ENCODE measurements around the gene RNF207.
A peak's percentile ranks its signal among the peaks of the same experiment; 100 is the strongest.

The RNF207 gene

DNA sequence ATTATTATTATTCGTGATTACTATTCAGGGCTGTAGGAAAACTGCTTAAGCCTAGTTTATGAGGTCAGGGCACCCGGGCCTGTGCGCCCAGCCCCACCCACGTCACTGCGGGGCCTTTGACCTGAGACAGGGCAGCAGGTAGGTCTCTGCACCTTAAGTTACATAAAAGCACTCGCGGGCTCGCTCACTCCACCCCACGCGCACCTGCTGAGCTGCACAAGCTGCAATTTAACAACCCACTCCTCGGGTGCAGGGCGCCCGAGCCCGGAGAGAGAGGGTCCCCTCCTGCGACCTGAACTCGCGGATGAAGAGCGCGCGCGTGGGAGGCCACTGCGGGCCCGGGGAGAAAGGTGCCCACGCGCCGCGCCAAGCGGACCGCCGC is 29.4 kb downstream of the RNF207 start:
- TF ChIP-seq, protein P1, sequence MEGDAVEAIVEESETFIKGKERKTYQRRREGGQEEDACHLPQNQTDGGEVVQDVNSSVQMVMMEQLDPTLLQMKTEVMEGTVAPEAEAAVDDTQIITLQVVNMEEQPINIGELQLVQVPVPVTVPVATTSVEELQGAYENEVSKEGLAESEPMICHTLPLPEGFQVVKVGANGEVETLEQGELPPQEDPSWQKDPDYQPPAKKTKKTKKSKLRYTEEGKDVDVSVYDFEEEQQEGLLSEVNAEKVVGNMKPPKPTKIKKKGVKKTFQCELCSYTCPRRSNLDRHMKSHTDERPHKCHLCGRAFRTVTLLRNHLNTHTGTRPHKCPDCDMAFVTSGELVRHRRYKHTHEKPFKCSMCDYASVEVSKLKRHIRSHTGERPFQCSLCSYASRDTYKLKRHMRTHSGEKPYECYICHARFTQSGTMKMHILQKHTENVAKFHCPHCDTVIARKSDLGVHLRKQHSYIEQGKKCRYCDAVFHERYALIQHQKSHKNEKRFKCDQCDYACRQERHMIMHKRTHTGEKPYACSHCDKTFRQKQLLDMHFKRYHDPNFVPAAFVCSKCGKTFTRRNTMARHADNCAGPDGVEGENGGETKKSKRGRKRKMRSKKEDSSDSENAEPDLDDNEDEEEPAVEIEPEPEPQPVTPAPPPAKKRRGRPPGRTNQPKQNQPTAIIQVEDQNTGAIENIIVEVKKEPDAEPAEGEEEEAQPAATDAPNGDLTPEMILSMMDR (conservative IDR thresholded peaks at IDR 0.05; ENCODE audit: low read depth), result no peak
- CTCF ChIA-PET, result interaction anchor here (0.6 to 1.9 kb wide), 5 partner anchors 11 to 184 kb away, joined by 3 to 6 read pairs (median 4); partner anchors contain the start of gene HES2
- DNase-seq (ENCODE audit: low spot score), result no peak
- peak overlapping the region; percentile 78 for H3K27ac ChIP-seq
- POLR2A ChIA-PET (ENCODE audit: low non-redundant PET), result interaction anchor here (0.5 to 1.0 kb wide), 2 partner anchors 29 to 48 kb away, joined by 3 read pairs; partner anchors contain the start of gene RNF207

DNA sequence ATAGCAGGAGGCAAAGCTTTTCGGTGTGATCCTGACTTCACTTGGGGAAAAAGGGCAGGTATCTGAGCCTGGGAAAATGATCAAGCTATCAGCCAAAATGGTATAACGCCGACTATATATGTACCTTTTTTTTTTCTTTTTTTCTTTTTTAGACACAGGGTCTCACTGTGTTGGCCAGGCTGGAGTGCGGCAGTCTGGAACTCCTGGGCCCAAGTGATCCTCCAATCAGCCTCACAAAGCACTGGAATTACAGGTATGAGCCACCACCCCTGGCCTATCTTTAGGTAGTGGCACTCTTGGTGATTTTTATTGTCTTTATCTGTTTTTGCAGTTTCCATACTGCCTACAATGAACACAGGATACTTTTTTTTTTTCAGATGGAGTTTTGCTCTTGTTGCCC is 31.2 kb downstream of the RNF207 start:
- no peak for DNase-seq (ENCODE audit: low spot score)
- TF ChIP-seq, protein P1 (conservative IDR thresholded peaks at IDR 0.05; ENCODE audit: low read depth), result no peak
- CTCF ChIA-PET, result interaction anchor here (0.7 kb wide), 1 partner anchor 111 kb away, joined by 5 read pairs; no protein-coding TSS in a partner anchor
- POLR2A ChIA-PET (ENCODE audit: low non-redundant PET), result no interaction called here
- H3K27ac ChIP-seq, result peak overlapping the region; percentile 27; the same call in 1 of the 2 replicates

DNA sequence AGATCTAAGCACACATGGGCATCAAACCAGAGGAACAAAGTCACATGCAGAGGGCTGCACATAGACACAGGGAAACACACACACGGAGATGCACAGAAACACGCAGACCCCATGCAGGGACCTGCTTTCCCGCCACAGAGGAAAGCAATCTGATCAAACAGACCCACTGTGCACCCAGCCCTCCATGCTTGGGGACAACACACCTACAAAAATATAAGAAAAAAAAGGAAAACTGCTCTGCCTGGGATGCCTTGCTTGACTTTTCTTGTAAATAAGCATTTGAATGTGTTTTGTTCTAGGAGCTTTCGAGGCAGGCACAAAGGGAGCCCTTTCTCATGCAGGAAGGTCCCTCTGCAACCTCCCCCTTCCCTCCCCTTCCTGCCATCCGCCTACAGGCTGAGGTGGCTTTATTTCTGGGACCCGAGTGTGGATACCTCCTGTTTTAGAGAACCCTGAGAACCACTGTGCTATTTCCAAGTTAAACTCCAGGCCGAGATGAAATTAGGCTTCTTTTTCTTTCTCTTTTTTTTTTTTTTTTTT is 33.4 kb downstream of the RNF207 start:
- H3K27ac ChIP-seq, result no peak overlapping the region
- no peak for DNase-seq (ENCODE audit: low spot score)
- TF ChIP-seq, protein P1 (conservative IDR thresholded peaks at IDR 0.05; ENCODE audit: low read depth), result no peak
- POLR2A ChIA-PET (ENCODE audit: low non-redundant PET), result interaction anchor here (0.6 to 0.7 kb wide), 2 partner anchors 37 to 140 kb away, joined by 3 to 4 read pairs; no protein-coding TSS in a partner anchor
- CTCF ChIA-PET, result interaction anchor here (1.1 to 1.6 kb wide), 2 partner anchors 33 to 187 kb away, joined by 3 to 5 read pairs; no protein-coding TSS in a partner anchor

DNA sequence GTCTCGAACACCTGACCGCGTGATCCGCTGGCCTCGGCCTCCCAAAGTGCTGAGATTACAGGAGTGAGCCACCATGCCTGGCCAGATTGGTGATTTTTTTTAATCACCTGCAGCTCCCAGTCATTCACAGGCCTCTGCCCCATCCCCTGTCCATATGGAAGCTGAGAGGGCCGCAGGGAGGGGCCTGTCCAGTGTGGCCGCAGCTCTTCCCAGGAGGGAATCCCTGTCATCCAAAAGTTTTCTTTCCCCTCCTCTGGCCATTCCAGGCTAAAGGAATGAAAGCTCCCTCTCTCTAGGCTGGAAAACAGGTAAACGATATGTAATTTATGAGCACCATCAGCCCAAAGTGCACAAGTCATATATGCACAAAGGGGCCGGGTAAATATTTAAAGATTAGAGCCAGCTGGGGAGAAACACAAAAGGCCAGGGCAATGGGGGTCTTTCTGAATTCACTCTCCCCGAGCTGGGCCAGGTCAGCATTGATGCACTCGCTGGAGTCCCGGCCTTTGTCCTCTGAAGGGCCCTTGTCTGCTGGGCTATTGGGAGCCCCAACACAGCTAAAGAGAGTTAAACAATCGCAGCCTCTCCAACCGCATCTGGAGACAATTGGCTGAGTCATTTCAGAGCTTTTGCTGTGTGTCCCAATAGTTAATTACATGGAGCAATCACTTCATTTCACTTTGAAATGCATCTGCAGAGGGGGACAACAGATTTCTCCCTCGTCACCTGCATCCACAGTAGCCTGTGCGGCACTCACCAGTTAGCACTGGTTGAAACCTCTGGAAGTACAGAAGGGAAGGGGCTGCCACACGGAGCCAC is 34.2 kb downstream of the RNF207 start:
- no peak for DNase-seq (ENCODE audit: low spot score)
- TF ChIP-seq, protein P1 (conservative IDR thresholded peaks at IDR 0.05; ENCODE audit: low read depth), result no peak
- ChIA-PET CTCF (interaction anchor here (0.6 to 1.1 kb wide), 3 partner anchors 188 to 1427 kb away, joined by 3 to 4 read pairs (median 3); no protein-coding TSS in a partner anchor), POLR2A (ENCODE audit: low non-redundant PET) (interaction anchor here (0.6 to 0.7 kb wide), 2 partner anchors 38 to 139 kb away, joined by 3 to 4 read pairs; no protein-coding TSS in a partner anchor)
- no peak overlapping the region for H3K27ac ChIP-seq

DNA sequence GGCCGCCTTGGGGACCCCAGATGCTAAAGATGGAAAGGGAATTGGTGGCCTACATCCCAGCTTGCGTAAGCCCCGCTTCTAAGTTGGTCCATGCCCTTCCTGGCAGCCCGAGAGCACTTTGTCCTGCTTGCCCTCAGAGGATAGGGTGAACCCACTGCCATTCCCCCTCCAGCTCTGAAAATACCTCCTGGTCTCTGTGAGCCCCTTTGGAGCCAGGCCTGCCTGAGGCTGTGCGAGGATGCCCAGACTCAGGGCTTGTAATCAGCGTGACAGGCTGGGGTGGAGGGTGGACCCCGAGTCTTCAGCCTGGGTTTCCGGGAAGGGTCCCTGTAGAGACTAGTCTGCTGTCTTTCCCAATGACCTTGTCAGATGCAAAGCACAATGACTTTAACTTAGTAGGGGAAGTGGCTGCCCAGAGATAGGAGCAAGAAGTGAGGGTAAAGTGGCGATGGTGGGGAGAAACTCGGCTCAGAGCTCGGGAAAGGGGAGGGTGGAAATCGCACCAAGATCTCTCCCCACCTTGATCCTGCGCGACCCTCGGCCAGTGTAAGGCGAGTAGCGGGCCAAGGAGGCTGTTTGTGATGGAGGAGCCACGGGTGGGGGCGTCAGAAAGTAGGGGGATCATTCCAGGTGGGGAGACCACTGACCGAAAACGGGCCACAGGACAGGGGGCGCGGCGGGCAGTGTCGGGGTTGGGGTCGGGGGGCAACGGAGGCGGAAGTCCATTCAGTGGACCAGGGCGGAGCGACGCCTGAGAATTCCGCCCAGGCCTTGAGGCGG is 35.4 kb downstream of the RNF207 start:
- TF ChIP-seq, protein P1 (conservative IDR thresholded peaks at IDR 0.05; ENCODE audit: low read depth), result no peak
- DNase-seq (ENCODE audit: low spot score), result no peak
- ChIA-PET CTCF (interaction anchor here (0.6 to 1.6 kb wide), 4 partner anchors 35 to 211 kb away, joined by 3 to 13 read pairs (median 4); no protein-coding TSS in a partner anchor), POLR2A (ENCODE audit: low non-redundant PET) (interaction anchor here (0.6 kb wide), 1 partner anchor 114 kb away, joined by 4 read pairs; no protein-coding TSS in a partner anchor)
- H3K27ac ChIP-seq, result no peak overlapping the region

All from RWPE1 (cell line).